ENCODE results near the gene FBRSL1. TPM values are rescaled to one million over a fixed set of nuclear protein-coding genes. Genes with fewer than 3 reads are reported as not detected.
A peak's percentile ranks its signal among the peaks of the same experiment; 100 is the strongest.

Gene FBRSL1
- polyA plus RNA-seq, 3 donors, result 0.39 to 28.7 (median 0.74) TPM

GRCh38 chr12:132529156-132529839 lies 39.3 kb downstream of the FBRSL1 start:
- Histone ChIP-seq H3K79me2 (ENCODE audit: insufficient read depth, low read length) (peaks cover 4% of the 10 kb centered on the region), H3K4me3 (replicated peaks in 1 of 3; ENCODE audit: low read depth in 2 of 3, low read length in 3 of 3) (no peak overlapping the region), H3K27ac (ENCODE audit: low read depth in 1 of 2, low read length in 2 of 2) (no peak overlapping the region), H3K9me3 (replicated peaks in 1 of 2; ENCODE audit: control insufficient read depth in 1 of 2, insufficient read depth in 1 of 2, low read length in 2 of 2) (no peaks in the 10 kb centered on the region), H2AFZ (ENCODE audit: insufficient read depth, low read depth, low read length, poor library complexity, severe bottlenecking) (no peak overlapping the region), H3K36me3 (replicated peaks in 1 of 2; ENCODE audit: control insufficient read depth in 1 of 2, insufficient read depth in 2 of 2, low read length in 2 of 2) (peaks cover 12% of the 10 kb centered on the region in 2 donors), H3K4me1 (ENCODE audit: control insufficient read depth in 1 of 2, insufficient read depth in 2 of 2, low read length in 2 of 2) (no peaks in the 10 kb centered on the region), H3K27me3 (ENCODE audit: control insufficient read depth in 2 of 2, insufficient read depth in 2 of 2, low read length in 2 of 2) (no peaks in the 10 kb centered on the region), H3K4me2 (replicated peaks; ENCODE audit: extremely low read depth, low read length, poor library complexity, severe bottlenecking) (no peak overlapping the region), H4K20me1 (ENCODE audit: insufficient read depth, low read length) (peaks cover 95% of the 10 kb centered on the region), H3K9ac (ENCODE audit: insufficient read depth, low read length, poor library complexity, severe bottlenecking) (no peak overlapping the region)
- no peak overlapping the region for H3K4me3 Mint-ChIP-seq
- H3K4me1 Mint-ChIP-seq, result peaks cover 6% of the 10 kb centered on the region
- TF ChIP-seq, protein P1, sequence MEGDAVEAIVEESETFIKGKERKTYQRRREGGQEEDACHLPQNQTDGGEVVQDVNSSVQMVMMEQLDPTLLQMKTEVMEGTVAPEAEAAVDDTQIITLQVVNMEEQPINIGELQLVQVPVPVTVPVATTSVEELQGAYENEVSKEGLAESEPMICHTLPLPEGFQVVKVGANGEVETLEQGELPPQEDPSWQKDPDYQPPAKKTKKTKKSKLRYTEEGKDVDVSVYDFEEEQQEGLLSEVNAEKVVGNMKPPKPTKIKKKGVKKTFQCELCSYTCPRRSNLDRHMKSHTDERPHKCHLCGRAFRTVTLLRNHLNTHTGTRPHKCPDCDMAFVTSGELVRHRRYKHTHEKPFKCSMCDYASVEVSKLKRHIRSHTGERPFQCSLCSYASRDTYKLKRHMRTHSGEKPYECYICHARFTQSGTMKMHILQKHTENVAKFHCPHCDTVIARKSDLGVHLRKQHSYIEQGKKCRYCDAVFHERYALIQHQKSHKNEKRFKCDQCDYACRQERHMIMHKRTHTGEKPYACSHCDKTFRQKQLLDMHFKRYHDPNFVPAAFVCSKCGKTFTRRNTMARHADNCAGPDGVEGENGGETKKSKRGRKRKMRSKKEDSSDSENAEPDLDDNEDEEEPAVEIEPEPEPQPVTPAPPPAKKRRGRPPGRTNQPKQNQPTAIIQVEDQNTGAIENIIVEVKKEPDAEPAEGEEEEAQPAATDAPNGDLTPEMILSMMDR (IDR thresholded peaks at IDR 0.05), result no peak
- DNase-seq, result no peak
- H3K9me3 Mint-ChIP-seq, result peaks cover 0 to 2% (median 0%) of the 10 kb centered on the region in 7 donors
- H3K27ac Mint-ChIP-seq, result peak overlapping the region in 6 of 7 donors; percentile 31 to 90 (median 84)
- WGBS (ENCODE audit: insufficient coverage), result 98% methylated on average over 9 of the region's 11 CpGs
- peaks cover 11 to 50% of the 10 kb centered on the region in 2 donors for H3K36me3 Mint-ChIP-seq
- peaks cover 0 to 5% (median 0%) of the 10 kb centered on the region in 3 donors for H3K27me3 Mint-ChIP-seq (ENCODE audit: low read depth in 3 of 3)
- intact Hi-C loops (cut with micrococcal nuclease), result no loop called here

- Histone ChIP-seq H3K9ac (ENCODE audit: insufficient read depth, low read length, poor library complexity, severe bottlenecking) (no peak overlapping the region), H3K4me2 (replicated peaks; ENCODE audit: extremely low read depth, low read length, poor library complexity, severe bottlenecking) (no peak overlapping the region), H4K20me1 (ENCODE audit: insufficient read depth, low read length) (peaks cover 95% of the 10 kb centered on the region), H3K27me3 (ENCODE audit: control insufficient read depth in 2 of 2, insufficient read depth in 2 of 2, low read length in 2 of 2) (no peaks in the 10 kb centered on the region), H2AFZ (ENCODE audit: insufficient read depth, low read depth, low read length, poor library complexity, severe bottlenecking) (no peak overlapping the region), H3K36me3 (replicated peaks in 1 of 2; ENCODE audit: control insufficient read depth in 1 of 2, insufficient read depth in 2 of 2, low read length in 2 of 2) (peaks cover 8 to 12% of the 10 kb centered on the region in 2 donors), H3K4me3 (replicated peaks in 1 of 3; ENCODE audit: low read depth in 2 of 3, low read length in 3 of 3) (no peak overlapping the region), H3K9me3 (replicated peaks in 1 of 2; ENCODE audit: control insufficient read depth in 1 of 2, insufficient read depth in 1 of 2, low read length in 2 of 2) (peaks cover 0 to 1% of the 10 kb centered on the region in 2 donors), H3K79me2 (ENCODE audit: insufficient read depth, low read length) (no peaks in the 10 kb centered on the region), H3K27ac (ENCODE audit: low read depth in 1 of 2, low read length in 2 of 2) (no peak overlapping the region), H3K4me1 (ENCODE audit: control insufficient read depth in 1 of 2, insufficient read depth in 2 of 2, low read length in 2 of 2) (no peaks in the 10 kb centered on the region)
- H3K9me3 Mint-ChIP-seq, result peaks cover 0 to 2% (median 0%) of the 10 kb centered on the region in 7 donors
- H3K4me1 Mint-ChIP-seq, result peaks cover 6% of the 10 kb centered on the region
- peaks cover 10 to 49% of the 10 kb centered on the region in 2 donors for H3K36me3 Mint-ChIP-seq
- no peak overlapping the region for H3K4me3 Mint-ChIP-seq
- peaks cover 0 to 8% (median 1%) of the 10 kb centered on the region in 3 donors for H3K27me3 Mint-ChIP-seq (ENCODE audit: low read depth in 3 of 3)
- DNase-seq, result peak; percentile 43 to 68 (median 43)
- 92% methylated on average over 7 of the region's 10 CpGs for WGBS (ENCODE audit: insufficient coverage)
- peak overlapping the region in 6 of 7 donors; percentile 31 to 90 (median 84) for H3K27ac Mint-ChIP-seq
- TF ChIP-seq, protein P1 (IDR thresholded peaks at IDR 0.05), result no peak
- intact Hi-C loops (cut with micrococcal nuclease), result no loop called here
Observed at GRCh38 chr12:132529906-132530305, 40.0 kb downstream of the FBRSL1 start.
